NK-92 (cell line): ENCODE data around the gene SLC15A1.

Source experiments
- DNase-seq: peaks from one replicate; lab custom pipeline; 2025; ENCODE audit not compliant: unreplicated experiment; lab: John Stamatoyannopoulos, UW

Gene SLC15A1

GRCh38 chr13:98752467-98753290 lies at the start of gene SLC15A1:
TSS of gene SLC15A1 (minus strand) at chr13:98752672. CDS start at chr13:98752598, 74 bp downstream.
- no peak for DNase-seq

DNA sequence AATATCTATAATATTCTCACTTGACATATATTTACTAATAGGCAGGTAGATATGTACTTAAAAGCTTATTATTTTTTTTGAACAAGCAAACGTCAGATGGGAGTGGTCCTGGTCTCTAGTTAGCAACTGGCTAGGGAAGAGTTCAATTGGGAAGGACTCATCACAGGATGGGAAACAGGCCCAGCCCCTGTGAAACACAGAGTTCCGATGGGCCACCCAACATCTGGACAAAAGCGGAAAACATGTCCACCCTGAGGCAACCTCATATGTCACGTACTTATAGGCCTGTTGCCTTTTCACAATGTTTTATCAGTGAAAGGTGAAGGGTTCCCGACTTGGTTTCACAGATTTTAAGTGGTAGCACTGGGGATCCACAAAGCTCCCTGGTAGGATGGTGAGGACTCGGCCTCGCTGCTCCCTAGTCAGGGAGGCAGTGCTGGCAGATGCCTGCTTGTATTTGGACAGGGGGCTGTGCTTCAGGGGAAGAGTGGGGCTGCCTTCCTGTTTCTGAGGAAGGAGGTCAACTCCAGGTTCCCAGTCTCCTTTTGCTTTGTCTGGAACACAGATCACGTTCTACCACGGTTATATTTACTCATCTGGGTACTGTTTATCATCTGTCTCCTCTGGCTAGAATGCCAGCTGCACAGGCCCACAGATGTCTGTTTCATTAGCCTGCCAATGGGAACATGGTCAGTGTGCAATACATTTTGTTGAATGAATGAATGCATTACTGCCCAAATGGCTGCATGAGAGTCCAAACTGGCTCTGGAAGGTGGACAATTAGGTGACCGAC lies 49.4 kb upstream of the SLC15A1 start:
- DNase-seq: no peak

- DNase-seq: no peak
Observed at GRCh38 chr13:98800078-98800477, 47.6 kb upstream of the SLC15A1 start.

DNA sequence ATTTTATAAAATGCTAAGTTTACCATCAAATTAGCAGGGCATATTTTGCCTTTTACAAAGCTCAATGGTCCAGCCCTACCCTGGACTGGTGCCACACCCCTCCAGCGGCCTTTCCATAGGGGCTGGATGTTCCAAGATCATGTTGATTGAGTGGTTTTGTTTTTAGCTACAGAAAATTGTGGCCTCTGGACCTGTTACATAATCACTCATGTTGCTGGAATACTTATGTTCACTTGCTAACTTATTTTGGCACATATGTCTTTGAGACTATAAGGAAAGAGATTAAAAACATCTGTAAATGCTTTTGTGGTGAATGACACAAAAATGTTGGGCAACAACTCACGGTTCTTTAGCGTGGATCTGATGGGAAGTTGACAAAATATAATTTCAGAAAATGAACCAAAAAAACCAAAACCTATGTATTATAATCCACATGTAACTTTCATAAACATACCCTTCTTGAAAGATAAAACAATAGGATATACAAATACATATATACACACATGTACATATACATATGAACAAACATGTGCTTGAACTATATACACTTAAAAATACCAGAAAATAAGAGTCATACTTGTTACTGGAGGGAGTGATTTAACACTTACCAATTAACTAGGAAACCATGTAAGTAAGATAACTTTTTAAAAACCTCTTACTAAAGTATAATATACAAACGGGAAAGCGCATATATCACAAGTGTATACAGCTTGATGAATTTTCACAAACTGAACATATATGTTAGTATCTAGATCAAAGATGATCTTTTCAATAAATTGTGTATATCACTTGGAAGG lies 46.6 kb upstream of the SLC15A1 start:
- no peak for DNase-seq

DNA sequence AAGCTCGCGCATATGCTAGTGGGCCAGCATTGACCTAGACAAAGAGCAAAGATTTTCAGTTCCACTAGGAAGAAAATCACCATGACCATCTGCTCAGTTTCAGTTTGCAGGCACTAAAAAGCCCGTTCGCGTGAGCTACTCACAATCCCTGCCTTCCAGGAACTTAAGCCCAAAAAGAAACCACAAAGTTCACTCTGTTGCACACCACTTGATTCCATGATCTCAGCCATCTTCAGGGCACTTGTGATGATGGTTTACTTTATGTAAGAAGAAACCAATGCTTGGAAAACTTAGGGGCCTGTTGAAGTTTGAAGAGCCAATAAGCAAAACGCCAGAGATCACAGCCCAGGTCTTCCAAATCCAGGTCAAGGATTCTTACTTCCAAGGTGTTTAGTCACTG lies 45.0 kb upstream of the SLC15A1 start:
- no peak for DNase-seq

- no peak for DNase-seq
Observed at GRCh38 chr13:98796798-98797197, 44.3 kb upstream of the SLC15A1 start.

DNA sequence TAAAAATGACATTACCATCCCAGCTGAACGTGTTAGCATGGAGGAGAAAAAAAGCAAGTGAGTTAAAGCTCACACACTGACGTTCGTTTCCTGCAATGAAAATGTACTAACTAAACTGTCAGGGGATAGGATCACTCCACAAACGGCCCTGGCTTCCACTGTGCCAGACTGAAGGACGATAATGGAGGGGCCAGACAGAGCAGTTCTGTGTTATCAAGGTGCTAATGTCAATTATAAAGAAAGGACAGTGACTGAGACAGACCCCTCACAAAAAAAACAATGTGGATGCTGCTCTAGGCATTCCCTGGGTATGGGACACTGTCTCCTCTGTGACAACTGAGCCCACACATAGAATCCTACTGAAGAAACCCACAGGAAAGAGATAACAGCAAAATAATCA lies 43.7 kb upstream of the SLC15A1 start:
- DNase-seq: no peak

GRCh38 chr13:98795220-98795619 lies 42.7 kb upstream of the SLC15A1 start:
- no peak for DNase-seq

DNA sequence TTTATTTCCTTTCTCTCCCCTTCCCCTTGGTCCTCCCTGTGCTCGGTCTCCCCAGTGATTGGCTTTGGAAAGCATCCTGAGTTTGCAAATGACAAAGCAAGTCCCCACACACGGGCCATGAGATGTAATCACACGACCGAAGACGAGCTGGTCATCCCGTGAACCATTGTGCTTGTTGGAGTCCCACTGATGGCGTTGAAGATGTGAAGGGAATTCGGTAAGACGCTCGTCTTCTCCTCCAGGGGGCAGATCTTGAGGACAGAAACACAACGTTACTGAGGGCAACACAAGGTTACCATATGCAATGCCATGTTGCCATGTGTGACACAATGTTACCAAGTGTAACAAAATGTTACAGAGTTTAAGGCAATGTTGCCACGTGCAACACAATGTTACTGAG lies 42.0 kb upstream of the SLC15A1 start:
- DNase-seq: no peak

DNA sequence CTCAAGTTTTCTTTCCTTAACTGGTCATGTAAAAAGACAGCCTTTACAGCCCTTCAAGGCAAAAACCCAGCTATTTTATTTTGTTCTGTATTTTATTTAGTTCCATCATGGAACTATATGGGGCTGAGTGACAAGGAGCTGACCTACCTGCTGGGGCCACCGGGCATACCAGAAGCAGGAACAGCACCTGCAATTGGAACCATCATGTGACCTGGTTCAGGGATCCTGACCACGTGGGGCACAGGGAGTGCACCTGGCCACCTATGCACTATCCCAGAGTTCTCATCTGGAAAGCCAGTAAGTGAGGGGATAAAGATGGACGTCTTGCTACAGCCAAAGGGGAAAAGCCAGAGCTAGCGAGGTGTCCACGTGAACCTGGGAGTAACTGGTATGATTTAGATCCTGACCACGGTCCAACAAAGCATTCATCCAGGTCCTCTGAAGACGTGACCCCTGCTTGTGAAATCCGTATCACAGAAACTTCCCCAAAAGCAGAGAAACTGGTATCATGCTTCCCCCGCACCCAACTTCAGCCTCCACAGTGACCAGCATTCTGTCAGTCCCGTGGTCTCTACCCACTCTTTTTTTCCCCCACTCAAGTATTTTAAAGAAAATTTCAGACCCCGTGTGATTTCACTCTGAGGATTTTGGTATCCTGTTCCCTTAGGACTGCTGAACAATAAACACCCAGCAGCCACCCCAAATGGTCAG lies 40.5 kb upstream of the SLC15A1 start:
- DNase-seq: no peak

DNA sequence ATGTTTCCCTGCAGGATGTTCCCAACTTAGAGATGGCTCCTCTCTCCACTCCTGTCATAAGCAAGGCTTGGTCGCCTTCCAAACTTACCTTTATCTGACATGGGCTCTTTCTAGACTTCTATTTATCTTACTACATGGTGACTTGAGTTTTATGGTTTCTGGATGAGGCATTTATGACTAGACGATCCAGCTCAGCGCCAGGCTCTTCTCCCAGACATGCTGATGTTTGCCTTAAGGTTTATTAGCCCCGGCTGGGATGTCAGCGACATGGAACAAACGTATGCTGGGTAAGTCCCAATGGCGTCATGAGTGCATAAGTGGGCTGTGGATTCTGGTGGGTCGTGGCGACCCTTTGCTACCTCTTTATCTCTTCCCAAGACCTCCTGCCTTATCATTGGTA lies 39.8 kb upstream of the SLC15A1 start:
- no peak for DNase-seq

GRCh38 chr13:98791611-98792010 lies 39.1 kb upstream of the SLC15A1 start:
- DNase-seq: no peak

- DNase-seq: no peak
Observed at GRCh38 chr13:98787996-98788395, 35.5 kb upstream of the SLC15A1 start.

- DNase-seq: no peak
Observed at GRCh38 chr13:98787173-98787572, 34.7 kb upstream of the SLC15A1 start.

GRCh38 chr13:98786023-98786422 lies 33.6 kb upstream of the SLC15A1 start:
- no peak for DNase-seq

DNA sequence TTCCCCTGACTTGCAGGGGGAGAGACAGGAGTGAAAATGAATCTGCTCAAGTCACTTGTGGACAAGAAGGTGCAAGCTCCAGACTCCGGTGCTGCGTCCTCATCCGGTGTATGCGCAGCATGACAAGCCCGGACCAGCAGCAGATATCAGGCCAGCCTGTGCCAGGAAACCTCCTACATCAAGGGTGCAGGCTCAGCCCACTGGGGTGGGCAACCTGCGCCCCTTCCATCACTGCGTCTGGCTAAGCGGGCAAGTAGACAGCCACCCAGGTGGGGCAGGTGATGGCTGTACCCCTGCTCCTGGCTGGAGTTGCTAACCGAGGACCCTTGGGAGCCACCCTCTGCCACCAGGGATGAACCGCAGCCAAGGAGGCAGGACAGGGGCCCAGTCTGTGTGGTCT lies 32.9 kb upstream of the SLC15A1 start:
- no peak for DNase-seq

- DNase-seq: no peak
Observed at GRCh38 chr13:98784666-98785065, 32.2 kb upstream of the SLC15A1 start.

DNA sequence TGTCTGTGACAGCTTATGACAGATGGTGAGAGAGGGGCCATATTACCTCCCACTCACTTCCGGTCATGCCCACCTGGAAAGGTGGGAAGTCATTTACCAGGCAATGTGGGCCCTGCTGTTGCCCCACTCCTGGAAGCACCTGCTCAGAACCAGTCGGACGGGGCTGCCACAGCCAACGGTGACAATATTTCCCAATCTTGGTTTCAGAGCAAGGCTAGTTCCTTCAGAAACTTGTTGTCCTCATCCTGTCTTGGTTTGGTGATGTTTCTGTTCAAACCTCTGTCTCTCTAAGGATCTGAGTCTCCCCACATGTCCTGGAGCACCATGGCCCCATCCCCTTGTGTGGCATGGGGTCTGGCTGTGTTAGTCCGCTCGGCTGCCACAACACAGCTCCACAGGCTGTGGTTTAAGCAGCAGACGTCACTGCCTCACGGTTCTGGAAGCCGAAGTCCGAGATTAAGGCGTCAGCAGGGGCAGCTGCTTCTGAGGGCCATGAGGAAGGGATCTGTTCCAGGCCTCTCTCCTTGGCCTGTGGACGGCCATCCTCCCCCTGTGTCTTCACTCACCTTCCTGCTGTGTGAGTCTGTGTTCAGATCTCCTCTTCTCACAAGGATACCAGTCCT lies 31.5 kb upstream of the SLC15A1 start:
- DNase-seq: no peak

DNA sequence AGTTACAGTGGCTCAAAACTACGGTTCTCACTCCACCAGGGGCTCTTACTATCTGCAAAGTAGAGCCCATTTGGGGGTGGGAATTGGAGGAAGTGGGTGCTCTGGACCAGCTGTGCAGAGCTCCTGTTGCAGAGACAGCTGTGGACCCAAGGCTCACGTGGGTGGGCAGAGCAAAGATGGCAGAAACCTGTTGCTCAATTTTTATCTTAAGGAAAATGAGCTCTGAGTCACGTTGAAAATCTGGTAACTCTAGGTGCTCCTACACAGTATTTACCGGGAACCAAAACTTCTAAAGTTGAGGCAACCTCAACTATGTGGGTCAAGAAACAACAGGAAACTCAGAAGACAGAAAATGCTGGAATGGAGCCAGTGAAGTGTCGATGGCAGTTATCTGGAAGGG lies 30.2 kb upstream of the SLC15A1 start:
- no peak for DNase-seq

GRCh38 chr13:98781905-98782304 lies 29.4 kb upstream of the SLC15A1 start:
- no peak for DNase-seq
